Loucy (cell line): ENCODE results near the gene DBH.

Experiments
- EZH2phosphoT487 ChIP-seq: fragments of 200-600 bp; IDR thresholded peaks from 2 replicates; pipeline ENCODE4 v1.6.1; 2018; ENCODE audit warnings: antibody characterized with exemption, mild to moderate bottlenecking, moderate library complexity, borderline replicate concordance
- TF ChIP-seq, protein P1 (sequence below): fragments of 200-600 bp; sonication (generic); conservative IDR thresholded peaks from 2 replicates; pipeline ENCODE4 v1.5.1; 2014; ENCODE audit warnings: mild to moderate bottlenecking, antibody characterized with exemption, low read length

DNA sequence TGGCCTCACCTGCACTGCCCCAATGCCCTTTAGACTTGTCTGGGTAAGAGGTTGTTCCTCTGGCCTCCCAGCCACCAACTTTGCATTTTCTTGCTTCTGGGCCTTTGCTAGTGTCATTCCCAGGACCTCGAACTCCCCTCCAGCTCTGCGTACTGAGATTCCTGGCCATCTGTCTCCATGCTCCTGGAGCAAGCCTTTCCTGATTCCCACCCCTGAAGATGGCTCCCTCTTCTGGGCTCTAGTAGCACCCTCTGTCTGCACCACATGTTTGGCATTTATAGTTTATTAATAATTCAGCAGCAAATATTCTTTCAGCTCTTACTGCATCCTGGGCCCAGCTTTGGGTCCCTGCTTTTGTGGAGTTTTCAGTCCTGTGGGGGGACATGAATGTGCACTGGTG lies 41.9 kb upstream of the DBH start:
- TF ChIP-seq, protein P1, sequence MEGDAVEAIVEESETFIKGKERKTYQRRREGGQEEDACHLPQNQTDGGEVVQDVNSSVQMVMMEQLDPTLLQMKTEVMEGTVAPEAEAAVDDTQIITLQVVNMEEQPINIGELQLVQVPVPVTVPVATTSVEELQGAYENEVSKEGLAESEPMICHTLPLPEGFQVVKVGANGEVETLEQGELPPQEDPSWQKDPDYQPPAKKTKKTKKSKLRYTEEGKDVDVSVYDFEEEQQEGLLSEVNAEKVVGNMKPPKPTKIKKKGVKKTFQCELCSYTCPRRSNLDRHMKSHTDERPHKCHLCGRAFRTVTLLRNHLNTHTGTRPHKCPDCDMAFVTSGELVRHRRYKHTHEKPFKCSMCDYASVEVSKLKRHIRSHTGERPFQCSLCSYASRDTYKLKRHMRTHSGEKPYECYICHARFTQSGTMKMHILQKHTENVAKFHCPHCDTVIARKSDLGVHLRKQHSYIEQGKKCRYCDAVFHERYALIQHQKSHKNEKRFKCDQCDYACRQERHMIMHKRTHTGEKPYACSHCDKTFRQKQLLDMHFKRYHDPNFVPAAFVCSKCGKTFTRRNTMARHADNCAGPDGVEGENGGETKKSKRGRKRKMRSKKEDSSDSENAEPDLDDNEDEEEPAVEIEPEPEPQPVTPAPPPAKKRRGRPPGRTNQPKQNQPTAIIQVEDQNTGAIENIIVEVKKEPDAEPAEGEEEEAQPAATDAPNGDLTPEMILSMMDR = no peak
- TF ChIP-seq EZH2phosphoT487 = no peak
